ENCODE measurements around the gene FAM161B. TPM values are rescaled to one million over a fixed set of nuclear protein-coding genes. Genes with fewer than 3 reads are reported as not detected.
"Not testable (repeated sequence)": the region's sequence is repeated elsewhere in the genome, so short reads cannot be mapped to it uniquely, and the experiment has no call there.

The FAM161B gene
- total RNA-seq, 4 donors from 2014 or later: 5.0 to 7.7 (median 6.0) TPM

- H3K27me3 ChIP-seq: no peaks in the 10 kb centered on the region
- no peaks in the 10 kb centered on the region for H3K4me1 ChIP-seq
- no peak overlapping the region for H3K27ac ChIP-seq
- no peaks in the 10 kb centered on the region for H3K9me3 ChIP-seq
- in situ Hi-C loops (cut with MboI; ENCODE audit: low sequenced_read_pairs in 4 of 4) (no loop called here), intact Hi-C loops (cut with DNase I; ENCODE audit: low total_unique reads) (no loop called here)
- TF ChIP-seq POLR2A (IDR thresholded peaks at IDR 0.05): no peak
- TF ChIP-seq, protein P1, sequence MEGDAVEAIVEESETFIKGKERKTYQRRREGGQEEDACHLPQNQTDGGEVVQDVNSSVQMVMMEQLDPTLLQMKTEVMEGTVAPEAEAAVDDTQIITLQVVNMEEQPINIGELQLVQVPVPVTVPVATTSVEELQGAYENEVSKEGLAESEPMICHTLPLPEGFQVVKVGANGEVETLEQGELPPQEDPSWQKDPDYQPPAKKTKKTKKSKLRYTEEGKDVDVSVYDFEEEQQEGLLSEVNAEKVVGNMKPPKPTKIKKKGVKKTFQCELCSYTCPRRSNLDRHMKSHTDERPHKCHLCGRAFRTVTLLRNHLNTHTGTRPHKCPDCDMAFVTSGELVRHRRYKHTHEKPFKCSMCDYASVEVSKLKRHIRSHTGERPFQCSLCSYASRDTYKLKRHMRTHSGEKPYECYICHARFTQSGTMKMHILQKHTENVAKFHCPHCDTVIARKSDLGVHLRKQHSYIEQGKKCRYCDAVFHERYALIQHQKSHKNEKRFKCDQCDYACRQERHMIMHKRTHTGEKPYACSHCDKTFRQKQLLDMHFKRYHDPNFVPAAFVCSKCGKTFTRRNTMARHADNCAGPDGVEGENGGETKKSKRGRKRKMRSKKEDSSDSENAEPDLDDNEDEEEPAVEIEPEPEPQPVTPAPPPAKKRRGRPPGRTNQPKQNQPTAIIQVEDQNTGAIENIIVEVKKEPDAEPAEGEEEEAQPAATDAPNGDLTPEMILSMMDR (IDR thresholded peaks at IDR 0.05 in 4 of 5, conservative IDR thresholded peaks at IDR 0.05 in 1 of 5): no peak
- ATAC-seq: no peak
- H3K36me3 ChIP-seq: no peaks in the 10 kb centered on the region
- no peak for DNase-seq
- no peak overlapping the region for H3K4me3 ChIP-seq
Observed at GRCh38 chr14:73997108-73997943, 47.4 kb upstream of the FAM161B start.

- no peaks in the 10 kb centered on the region for H3K4me1 ChIP-seq
- H3K27ac ChIP-seq: no peak overlapping the region
- H3K9me3 ChIP-seq: no peaks in the 10 kb centered on the region
- intact Hi-C loops (cut with DNase I; ENCODE audit: low total_unique reads) (no loop called here), in situ Hi-C loops (cut with MboI; ENCODE audit: low sequenced_read_pairs in 4 of 4) (no loop called here)
- no peak overlapping the region for H3K4me3 ChIP-seq
- no peaks in the 10 kb centered on the region for H3K27me3 ChIP-seq
- TF ChIP-seq, protein P1 (IDR thresholded peaks at IDR 0.05 in 4 of 5, conservative IDR thresholded peaks at IDR 0.05 in 1 of 5): no peak
- no peak for TF ChIP-seq POLR2A (IDR thresholded peaks at IDR 0.05)
- no peak for ATAC-seq
- no peaks in the 10 kb centered on the region for H3K36me3 ChIP-seq
- DNase-seq: no peak
Observed at GRCh38 chr14:73996731-73997107, 46.8 kb upstream of the FAM161B start.

DNA sequence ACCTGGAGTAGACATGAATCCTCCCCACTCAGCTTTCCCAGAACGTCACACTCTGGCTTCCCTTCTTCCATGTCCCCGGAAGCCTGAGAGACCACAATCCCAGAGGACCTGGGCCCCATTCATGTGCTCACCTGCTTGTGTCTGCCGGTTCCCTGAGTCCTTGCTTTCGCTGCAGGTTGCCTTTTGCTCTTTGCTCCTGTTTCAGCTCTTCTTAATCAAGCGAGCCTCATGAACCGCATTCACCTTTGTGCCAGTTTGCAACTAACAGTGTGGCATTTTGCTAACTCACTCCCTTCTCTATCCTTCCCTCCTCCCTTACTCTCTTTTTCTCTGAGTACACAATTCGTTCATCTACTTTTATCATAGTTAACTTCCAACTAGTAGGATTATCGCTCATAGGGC lies 46.1 kb upstream of the FAM161B start:
- Histone ChIP-seq H3K27me3 (no peaks in the 10 kb centered on the region), H3K9me3 (no peaks in the 10 kb centered on the region), H3K27ac (no peak overlapping the region), H3K4me1 (no peaks in the 10 kb centered on the region), H3K4me3 (no peak overlapping the region), H3K36me3 (no peaks in the 10 kb centered on the region)
- DNase-seq (no peak), ATAC-seq (no peak)
- no peak for TF ChIP-seq POLR2A (IDR thresholded peaks at IDR 0.05)
- TF ChIP-seq, protein P1 (IDR thresholded peaks at IDR 0.05 in 4 of 5, conservative IDR thresholded peaks at IDR 0.05 in 1 of 5): no peak
- intact Hi-C loops (cut with DNase I; ENCODE audit: low total_unique reads): no loop called here
- in situ Hi-C loops (cut with MboI; ENCODE audit: low sequenced_read_pairs in 4 of 4): no loop called here

DNA sequence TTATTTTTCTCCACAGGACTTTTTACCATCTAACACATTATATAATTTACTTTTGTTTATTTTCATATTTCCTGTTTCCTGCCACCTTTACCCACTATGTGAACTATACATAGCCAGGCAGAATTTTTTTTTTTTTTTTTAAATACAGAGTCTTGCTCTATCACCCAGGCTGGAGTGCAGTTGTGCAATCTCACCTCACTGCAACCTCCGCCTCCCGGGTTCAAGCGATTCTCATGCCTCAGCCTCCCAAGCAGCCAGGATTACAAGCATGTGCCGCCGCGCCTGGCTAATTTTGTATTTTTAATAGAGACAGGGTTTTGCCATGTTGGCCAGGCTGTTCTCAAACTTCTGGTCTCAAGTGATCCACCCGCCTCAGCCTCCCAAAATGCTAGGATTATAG lies 45.0 kb upstream of the FAM161B start:
- ATAC-seq; H3K4me3 ChIP-seq; H3K27ac ChIP-seq; H3K9me3 ChIP-seq; in situ Hi-C loops (cut with MboI; ENCODE audit: low sequenced_read_pairs in 4 of 4); intact Hi-C loops (cut with DNase I; ENCODE audit: low total_unique reads); H3K4me1 ChIP-seq; DNase-seq; H3K36me3 ChIP-seq; H3K27me3 ChIP-seq: not testable (repeated sequence)

- DNase-seq: no peak
- no peak for TF ChIP-seq POLR2A (IDR thresholded peaks at IDR 0.05)
- TF ChIP-seq, protein P1 (IDR thresholded peaks at IDR 0.05 in 4 of 5, conservative IDR thresholded peaks at IDR 0.05 in 1 of 5): no peak
- ATAC-seq: no peak
- no peaks in the 10 kb centered on the region for H3K9me3 ChIP-seq
- H3K36me3 ChIP-seq: peaks cover 0 to 12% of the 10 kb centered on the region in 2 donors
- no peaks in the 10 kb centered on the region for H3K4me1 ChIP-seq
- no peak overlapping the region for H3K27ac ChIP-seq
- in situ Hi-C loops (cut with MboI; ENCODE audit: low sequenced_read_pairs in 4 of 4): no loop called here
- H3K4me3 ChIP-seq: no peak overlapping the region
- intact Hi-C loops (cut with DNase I; ENCODE audit: low total_unique reads): no loop called here
- no peaks in the 10 kb centered on the region for H3K27me3 ChIP-seq
Observed at GRCh38 chr14:73991092-73991491, 41.2 kb upstream of the FAM161B start.

GRCh38 chr14:73988656-73989055 lies 38.8 kb upstream of the FAM161B start:
- H3K27me3 ChIP-seq; H3K4me3 ChIP-seq; H3K9me3 ChIP-seq; DNase-seq; intact Hi-C loops (cut with DNase I; ENCODE audit: low total_unique reads); in situ Hi-C loops (cut with MboI; ENCODE audit: low sequenced_read_pairs in 4 of 4); ATAC-seq; H3K27ac ChIP-seq; H3K4me1 ChIP-seq: not testable (repeated sequence)
- peaks cover 0 to 21% of the 10 kb centered on the region in 2 donors for H3K36me3 ChIP-seq

All from gastrocnemius medialis (tissue), 4 donors.